GM18951 (cell line): ENCODE results near the gene SND1.

Experiments used
- POLR2A ChIP-seq: IDR thresholded peaks from 4 replicates; pipeline ENCODE4 v1.6.1; 2011; ENCODE audit warnings: mild to moderate bottlenecking; ENCODE audit not compliant: insufficient read length, insufficient read depth; ENCODE audit errors: extremely low read depth
- in situ Hi-C: fragments of 300-500 bp; cut with MboI; formaldehyde crosslinking; loops from one replicate; pipeline ENCODE4 v1.12.0; 2022; ENCODE audit warnings: low sequenced_read_pairs, mixed read lengths, inconsistent platforms; ENCODE audit not compliant: unreplicated experiment

The SND1 gene

GRCh38 chr7:127682140-127682539 lies 30.1 kb downstream of the SND1 start:
- TF ChIP-seq POLR2A: no peak
- in situ Hi-C loops: no loop called here

- no peak for TF ChIP-seq POLR2A
- in situ Hi-C loops: no loop called here
Observed at GRCh38 chr7:127683776-127684681, 32.0 kb downstream of the SND1 start.

- in situ Hi-C loops: no loop called here
- no peak for TF ChIP-seq POLR2A
Observed at GRCh38 chr7:127689194-127689772, 37.3 kb downstream of the SND1 start.

GRCh38 chr7:127690337-127690736 lies 38.3 kb downstream of the SND1 start:
- in situ Hi-C loops: no loop called here
- TF ChIP-seq POLR2A: no peak

- in situ Hi-C loops: no loop called here
- no peak for TF ChIP-seq POLR2A
Observed at GRCh38 chr7:127690806-127691205, 38.8 kb downstream of the SND1 start.

GRCh38 chr7:127692200-127692599 lies 40.2 kb downstream of the SND1 start:
- in situ Hi-C loops: no loop called here
- no peak for TF ChIP-seq POLR2A

- in situ Hi-C loops: no loop called here
Observed at GRCh38 chr7:127699853-127700252, 47.9 kb downstream of the SND1 start.

GRCh38 chr7:127702052-127702652 lies 50.2 kb downstream of the SND1 start:
- in situ Hi-C loops: no loop called here
- no peak for TF ChIP-seq POLR2A

More at GRCh38 chr7:127699853-127700252, 47.9 kb downstream of the SND1 start:
- no peak for TF ChIP-seq POLR2A

- no peak for TF ChIP-seq POLR2A
- in situ Hi-C loops: no loop called here
Observed at GRCh38 chr7:127702938-127703337, 50.9 kb downstream of the SND1 start.

- in situ Hi-C loops: no loop called here
- no peak for TF ChIP-seq POLR2A
Observed at GRCh38 chr7:127704211-127704610, 52.2 kb downstream of the SND1 start.

GRCh38 chr7:127705461-127705959 lies 53.5 kb downstream of the SND1 start:
- in situ Hi-C loops: no loop called here

GRCh38 chr7:127706766-127707165 lies 54.8 kb downstream of the SND1 start:
- no peak for TF ChIP-seq POLR2A
- in situ Hi-C loops: no loop called here

More at GRCh38 chr7:127705461-127705959, 53.5 kb downstream of the SND1 start:
- no peak for TF ChIP-seq POLR2A

GRCh38 chr7:127708201-127708600 lies 56.2 kb downstream of the SND1 start:
- no peak for TF ChIP-seq POLR2A
- in situ Hi-C loops: no loop called here
